Left lung (tissue), 10 donors: ENCODE measurements around the gene SLC5A2. TPM values are rescaled to one million over a fixed set of nuclear protein-coding genes. Genes with fewer than 3 reads are reported as not detected.
A peak's percentile ranks its signal among the peaks of the same experiment; 100 is the strongest.
"Not testable (repeated sequence)": the region's sequence is repeated elsewhere in the genome, so short reads cannot be mapped to it uniquely, and the experiment has no call there.

ENCODE experiments used
- ATAC-seq: fragments of 200-7000 bp; cut with Tn5 transposase; one replicate; pipeline ENCODE4 v1.9.1; 2020; ENCODE audit warnings: moderate library complexity
- DNase-seq, 4 donors: peaks; one replicate each; pipeline ENCODE4 v3.0.0-alpha.2; 2013 to 2020
- H3K27ac ChIP-seq, 2 donors: fragments of 200-600 bp; sonication (generic) in 1 of 2; one replicate each; pipeline versions ENCODE4 v1.5.0 to v1.8.0; 2020 to 2021
- H3K27me3 ChIP-seq, 2 donors: fragments of 200-600 bp; sonication (generic) in 1 of 2; one replicate each; pipeline versions ENCODE4 v1.5.0 to v1.8.0; 2020 to 2021
- H3K36me3 ChIP-seq, 2 donors: fragments of 200-600 bp; sonication (generic) in 1 of 2; one replicate each; pipeline versions ENCODE4 v1.5.0 to v1.8.0; 2020 to 2021
- H3K4me1 ChIP-seq, 2 donors: fragments of 200-600 bp; one replicate each; pipeline ENCODE4 v1.8.0; 2021
- H3K4me3 ChIP-seq, 2 donors: fragments of 200-600 bp; sonication (generic) in 1 of 2; one replicate each; pipeline versions ENCODE4 v1.5.0 to v1.8.0; 2020 to 2021; ENCODE audit warnings: mild to moderate bottlenecking in 1 of 2
- H3K9me3 ChIP-seq, 2 donors: fragments of 200-600 bp; sonication (generic) in 1 of 2; one replicate each; pipeline versions ENCODE4 v1.5.0 to v1.8.0; 2020 to 2021
- CTCF ChIP-seq, 2 donors: fragments of 200-600 bp; sonication (generic) in 1 of 2; IDR thresholded peaks; one replicate each; pipeline versions ENCODE4 v1.5.0 to v1.8.0; 2021; ENCODE audit warnings: antibody characterized with exemption in 2 of 2
- intact Hi-C, 2 donors: fragments of 100-400 bp; cut with DNase I; formaldehyde crosslinking; loops; one replicate each; pipeline versions ENCODE4 v1.11.2 to v1.14.2; 2022
- polyA plus RNA-seq, 6 donors: library from polyadenylated mRNA; unstranded; fragments of 120-200 nt; gene quantifications; one replicate each; pipeline ENCODE4 v1.2.1, GENCODE V29; 2013; ENCODE audit not compliant: insufficient read length in 6 of 6
- total RNA-seq, 2 donors: library from RNA; stranded (reverse); fragmentation: NEBNext Ultra II Directional; extraction: Animal tissue kit (Norgen Biotek cat#: 25700); gene quantifications; one replicate each; pipeline ENCODE4 v1.2.1, GENCODE V29; 2021
- donor health status: DM: no; HTN: yes; CAD: no.
- donor health status: DM: no; HTN: no; CAD: no.

SLC5A2 gene
- total and polyA plus RNA-seq, 8 donors = 0.92 to 18.8 (median 13.5) TPM

DNA sequence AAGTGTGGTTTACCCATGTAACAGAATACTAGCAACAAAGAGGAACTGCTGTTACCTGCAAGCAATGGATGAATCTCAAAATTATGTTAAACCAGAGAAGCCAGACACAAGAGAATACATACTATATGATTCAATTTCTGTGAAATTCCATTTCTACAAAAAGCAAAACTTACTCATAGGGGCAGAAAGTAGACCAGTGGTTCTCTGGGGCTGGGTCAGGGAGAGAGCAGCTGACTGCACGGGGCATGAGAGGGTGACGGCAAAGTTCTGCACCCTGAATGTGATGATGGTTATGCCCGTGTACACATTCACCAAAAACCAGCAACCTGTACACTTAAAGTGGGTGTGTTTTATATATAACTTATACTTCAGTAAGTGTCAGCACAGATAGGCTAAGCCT is 43.4 kb upstream of the SLC5A2 start:
- intact Hi-C loops = loop anchor here in 1 of 2 donors (10.0 kb wide), 1 partner anchor 455 kb away; the partner anchor contains the start of gene HSD3B7
- DNase-seq = peak in 1 of 4 donors; percentile 15
- H3K4me3 ChIP-seq = no peak overlapping the region

DNA sequence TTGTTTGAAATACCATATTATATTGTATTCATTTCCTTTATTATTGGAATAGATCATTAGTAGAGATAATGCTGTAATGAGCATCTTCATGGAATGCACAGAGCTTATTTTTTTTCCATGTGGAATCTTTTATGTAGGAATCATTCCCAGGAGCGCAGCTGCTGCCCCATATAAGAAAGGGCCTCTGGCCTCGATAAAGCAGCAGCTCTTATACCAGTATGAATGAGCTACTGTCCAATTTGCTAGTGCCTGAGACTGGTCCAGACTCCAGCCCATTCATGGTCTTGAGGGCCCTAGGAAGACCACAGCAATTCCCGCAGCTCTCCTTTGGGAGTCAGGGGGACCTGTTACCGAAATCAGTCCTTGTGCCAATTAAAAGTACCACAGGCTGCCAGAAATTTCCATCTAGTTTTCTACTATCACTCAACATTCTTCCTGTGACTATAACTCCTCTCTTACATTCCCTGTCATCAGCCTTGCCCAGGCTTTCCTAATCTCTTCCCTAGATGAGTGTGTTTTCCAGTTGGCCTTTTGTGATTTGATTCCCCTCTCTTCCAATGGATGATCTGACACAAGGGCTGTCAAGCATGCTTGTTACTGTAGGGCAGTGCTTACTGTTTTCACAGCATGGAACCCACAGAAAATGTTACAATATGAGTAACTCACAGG is 42.3 kb upstream of the SLC5A2 start:
- intact Hi-C loops = no loop called here

More for the DNA sequence above, 43.4 kb upstream of the SLC5A2 start:
- no peak for ATAC-seq
- no peak for TF ChIP-seq CTCF (IDR thresholded peaks at IDR 0.05)
- peaks cover 0 to 10% of the 10 kb centered on the region in 2 donors for H3K4me1 ChIP-seq
- H3K27ac ChIP-seq = no peak overlapping the region
- no peaks in the 10 kb centered on the region for H3K9me3 ChIP-seq
- H3K27me3 ChIP-seq = no peaks in the 10 kb centered on the region
- H3K36me3 ChIP-seq = no peaks in the 10 kb centered on the region

GRCh38 chr16:31441956-31442355 is 41.0 kb upstream of the SLC5A2 start:
- no peaks in the 10 kb centered on the region for H3K27me3 ChIP-seq
- ATAC-seq (no peak), DNase-seq (no peak)
- TF ChIP-seq CTCF (IDR thresholded peaks at IDR 0.05) = no peak
- intact Hi-C loops = no loop called here
- peak overlapping the region in 1 of 2 donors; percentile 84 for H3K27ac ChIP-seq
- H3K4me3 ChIP-seq = peak overlapping the region; percentile 72 to 92
- peaks cover 0 to 10% of the 10 kb centered on the region in 2 donors for H3K4me1 ChIP-seq
- H3K36me3 ChIP-seq = no peaks in the 10 kb centered on the region
- H3K9me3 ChIP-seq = no peaks in the 10 kb centered on the region

More for the DNA sequence above, 42.3 kb upstream of the SLC5A2 start:
- no peaks in the 10 kb centered on the region for H3K27me3 ChIP-seq
- no peak overlapping the region for H3K4me3 ChIP-seq
- no peak for DNase-seq
- no peaks in the 10 kb centered on the region for H3K9me3 ChIP-seq
- peaks cover 0 to 10% of the 10 kb centered on the region in 2 donors for H3K4me1 ChIP-seq
- no peak overlapping the region for H3K27ac ChIP-seq
- H3K36me3 ChIP-seq = no peaks in the 10 kb centered on the region
- ATAC-seq = no peak
- no peak for TF ChIP-seq CTCF (IDR thresholded peaks at IDR 0.05)

- peaks cover 0 to 10% of the 10 kb centered on the region in 2 donors for H3K4me1 ChIP-seq
- DNase-seq, H3K4me3 ChIP-seq, H3K9me3 ChIP-seq, H3K36me3 ChIP-seq, ATAC-seq, H3K27me3 ChIP-seq, H3K27ac ChIP-seq, intact Hi-C loops: not testable (repeated sequence)
Measured at GRCh38 chr16:31445931-31446330, 37.0 kb upstream of the SLC5A2 start.

DNA sequence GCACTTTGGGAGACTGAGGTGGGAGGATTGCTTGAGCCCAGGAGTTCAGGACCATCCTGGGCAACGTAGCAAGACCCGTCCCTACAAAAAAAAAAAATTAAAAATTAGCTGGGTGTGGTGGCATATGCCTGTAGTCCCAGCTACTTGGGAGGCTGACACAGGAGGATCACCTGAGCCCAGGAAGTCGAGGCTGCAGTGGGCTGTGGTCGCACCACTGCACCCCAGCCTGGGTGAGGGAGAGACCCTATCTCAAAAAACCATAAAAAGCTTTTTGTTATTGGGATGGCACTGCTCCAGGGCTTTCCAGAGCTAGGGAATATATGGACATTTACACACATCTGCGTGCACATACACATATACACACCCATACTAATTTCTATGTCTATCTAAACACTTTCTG is 31.7 kb upstream of the SLC5A2 start:
- intact Hi-C loops = no loop called here
- Histone ChIP-seq H3K9me3 (no peaks in the 10 kb centered on the region), H3K4me3 (no peak overlapping the region), H3K27me3 (no peaks in the 10 kb centered on the region), H3K4me1 (peaks cover 20 to 44% of the 10 kb centered on the region in 2 donors), H3K36me3 (no peaks in the 10 kb centered on the region), H3K27ac (no peak overlapping the region)
- ATAC-seq (no peak), DNase-seq (no peak)
- TF ChIP-seq CTCF (IDR thresholded peaks at IDR 0.05) = no peak
